T-helper 2 cell treated with Interferon-gamma antibody and Interleukin-4, amounts not matched to agents 5 μg/mL and 100 μg/mL, for 36 hours (primary cell): Measurements from ENCODE around the gene NAXE.
"Not testable (repeated sequence)": the region's sequence is repeated elsewhere in the genome, so short reads cannot be mapped to it uniquely, and the experiment has no call there.

Source experiments
- DNase-seq: peaks from one replicate; pipeline ENCODE4 v3.0.0; 2021; ENCODE audit warnings: low spot score
- H3K27ac Mint-ChIP-seq: one replicate; pipeline ENCODE4 v1.8.0; 2021; ENCODE audit warnings: mild to moderate bottlenecking, mixed read lengths
- H3K27me3 Mint-ChIP-seq: one replicate; pipeline ENCODE4 v1.8.0; 2021; ENCODE audit warnings: low read depth, mixed read lengths
- H3K36me3 Mint-ChIP-seq: one replicate; pipeline ENCODE4 v1.8.0; 2021; ENCODE audit warnings: low read depth, mixed read lengths
- H3K4me1 Mint-ChIP-seq: one replicate; pipeline ENCODE4 v1.8.0; 2021; ENCODE audit warnings: low read depth, mixed read lengths
- H3K4me3 Mint-ChIP-seq: one replicate; pipeline ENCODE4 v1.8.0; 2022; ENCODE audit warnings: mild to moderate bottlenecking, moderate library complexity, mixed read lengths
- H3K9me3 Mint-ChIP-seq: one replicate; pipeline ENCODE4 v1.8.0; 2021; ENCODE audit warnings: mixed read lengths

The NAXE gene

DNA sequence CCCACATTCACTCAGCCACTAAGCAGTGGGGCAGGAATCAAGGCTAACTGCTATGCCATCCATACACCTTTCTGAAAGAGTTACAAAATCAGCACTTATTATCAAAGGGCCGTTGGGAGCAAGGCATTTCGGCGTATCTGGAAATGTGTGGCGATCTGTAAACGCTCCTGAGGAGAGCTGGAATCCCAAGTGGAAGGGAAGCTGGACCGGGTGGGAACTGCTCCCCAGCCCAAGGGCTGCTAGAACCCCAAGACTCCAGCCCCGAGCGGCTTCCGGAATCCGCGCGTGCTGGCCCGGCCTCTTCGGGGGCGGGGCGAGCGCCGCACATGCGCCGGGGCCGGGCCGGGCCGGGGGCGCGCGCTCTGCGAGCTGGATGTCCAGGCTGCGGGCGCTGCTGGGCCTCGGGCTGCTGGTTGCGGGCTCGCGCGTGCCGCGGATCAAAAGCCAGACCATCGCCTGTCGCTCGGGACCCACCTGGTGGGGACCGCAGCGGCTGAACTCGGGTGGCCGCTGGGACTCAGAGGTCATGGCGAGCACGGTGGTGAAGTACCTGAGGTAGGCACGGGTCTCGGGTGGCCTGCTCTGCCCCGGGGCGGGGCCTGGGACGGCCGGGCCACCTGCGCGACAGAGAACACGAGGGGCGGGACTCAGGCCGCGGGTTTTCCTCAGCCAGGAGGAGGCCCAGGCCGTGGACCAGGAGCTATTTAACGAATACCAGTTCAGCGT, at the start of gene NAXE:
NAXE (plus strand) TSS at position 345 of the 726 bp plus-strand sequence; CDS start at position 374, 29 bp downstream.
- Mint-ChIP-seq H3K36me3 (peaks cover 20% of the 10 kb centered on the region), H3K4me1 (peaks cover 16% of the 10 kb centered on the region), H3K4me3 (peak within 1 kb of the TSS; percentile 84), H3K27me3 (no peaks in the 10 kb centered on the region), H3K9me3 (no peaks in the 10 kb centered on the region), H3K27ac (peak within 1 kb of the TSS; percentile 81)
- DNase-seq: peak; percentile 67

DNA sequence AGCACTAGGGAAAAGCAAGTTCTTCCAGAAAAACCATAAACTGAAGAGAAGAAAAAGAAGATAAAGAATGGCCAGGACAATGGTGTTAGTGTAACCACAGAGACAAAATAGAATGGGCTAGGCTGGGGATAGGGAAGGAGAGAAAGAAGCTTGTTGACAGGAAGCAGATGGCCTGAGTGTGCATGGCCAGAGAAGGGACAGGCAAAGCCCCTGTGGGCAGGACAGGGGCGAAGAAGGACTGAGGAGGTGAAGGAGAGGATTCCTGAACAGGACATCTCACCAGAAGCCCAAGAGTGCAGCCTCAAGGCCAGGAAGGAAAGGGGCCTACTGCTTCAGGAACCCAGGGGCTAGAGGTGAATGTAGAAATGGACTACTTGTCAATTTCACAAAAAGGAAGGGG, 48.5 kb upstream of the NAXE start:
- Mint-ChIP-seq H3K9me3 (no peaks in the 10 kb centered on the region), H3K4me3 (no peak overlapping the region), H3K27me3 (no peaks in the 10 kb centered on the region), H3K4me1 (peaks cover 8% of the 10 kb centered on the region), H3K27ac (no peak overlapping the region), H3K36me3 (peaks cover 13% of the 10 kb centered on the region)
- DNase-seq: no peak

DNA sequence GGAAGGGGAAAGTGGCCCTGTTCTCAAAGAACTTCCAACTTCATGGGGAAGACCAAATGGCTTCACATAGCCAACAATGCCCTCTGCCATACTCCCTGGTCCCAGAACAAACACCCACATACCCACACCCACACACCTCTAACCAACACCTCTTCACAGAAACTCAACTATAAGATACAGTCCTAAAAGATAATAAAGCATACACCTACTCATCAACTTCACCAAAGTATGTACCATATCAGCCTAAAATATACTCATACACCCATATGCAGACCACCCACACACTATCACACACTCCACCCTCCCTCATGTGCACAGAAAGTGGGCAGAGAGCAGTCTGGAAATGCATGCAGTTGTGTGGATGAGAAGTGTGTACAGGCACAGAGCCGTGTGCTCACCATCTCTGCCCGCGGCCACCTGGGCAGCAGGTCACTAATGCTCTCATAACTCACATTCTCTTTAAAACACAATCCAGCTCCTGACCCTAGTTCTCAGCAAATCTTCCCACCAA, 46.9 kb upstream of the NAXE start:
- H3K27me3 Mint-ChIP-seq: no peaks in the 10 kb centered on the region
- H3K9me3 Mint-ChIP-seq: no peaks in the 10 kb centered on the region
- no peak overlapping the region for H3K27ac Mint-ChIP-seq
- peaks cover 2% of the 10 kb centered on the region for H3K4me1 Mint-ChIP-seq
- no peak for DNase-seq
- no peak overlapping the region for H3K4me3 Mint-ChIP-seq
- H3K36me3 Mint-ChIP-seq: peaks cover 2% of the 10 kb centered on the region

DNA sequence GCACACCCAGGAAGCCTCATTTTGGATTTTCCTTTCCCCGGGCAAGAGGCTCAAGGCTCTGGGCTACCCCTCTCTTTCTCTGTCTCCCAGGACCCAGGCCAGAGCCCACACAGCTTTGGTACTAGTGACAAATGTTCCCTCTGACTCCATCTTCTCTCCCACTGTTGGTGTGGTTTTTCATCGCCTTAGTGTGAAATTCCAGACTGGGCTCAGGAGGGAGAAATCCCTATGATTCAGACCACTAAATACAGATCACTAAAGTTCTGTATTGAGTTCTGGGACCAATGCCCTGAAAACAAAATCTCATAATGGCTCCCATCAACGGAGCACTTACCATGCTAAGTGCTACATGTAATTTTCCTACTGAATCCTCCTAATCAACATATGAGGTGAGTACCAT, 45.3 kb upstream of the NAXE start:
- Mint-ChIP-seq H3K9me3 (no peaks in the 10 kb centered on the region), H3K4me1 (peaks cover 2% of the 10 kb centered on the region), H3K36me3 (peaks cover 2% of the 10 kb centered on the region), H3K4me3 (no peak overlapping the region), H3K27me3 (no peaks in the 10 kb centered on the region), H3K27ac (no peak overlapping the region)
- DNase-seq: no peak

DNA sequence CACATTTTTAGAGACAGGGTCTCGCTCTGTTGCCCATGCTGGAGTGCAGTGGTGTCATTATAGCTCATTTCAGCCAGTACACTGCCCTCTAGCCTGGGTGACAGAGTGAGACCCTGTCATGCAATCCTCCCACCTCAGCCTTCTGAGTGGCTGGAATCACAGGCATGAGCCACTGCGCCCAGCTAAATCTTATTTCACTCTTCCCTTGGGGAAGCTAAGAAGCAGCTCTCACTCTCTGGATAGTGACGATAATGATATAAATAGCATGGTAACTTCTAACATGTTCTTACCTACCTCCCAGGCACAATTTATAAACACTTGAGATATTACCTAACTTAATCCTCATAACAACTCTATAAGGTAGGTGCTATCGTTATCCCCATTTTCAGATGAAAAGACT, 44.1 kb upstream of the NAXE start:
- DNase-seq: no peak
- H3K9me3 Mint-ChIP-seq: no peaks in the 10 kb centered on the region
- peaks cover 3% of the 10 kb centered on the region for H3K36me3 Mint-ChIP-seq
- no peaks in the 10 kb centered on the region for H3K27me3 Mint-ChIP-seq
- no peak overlapping the region for H3K27ac Mint-ChIP-seq
- no peak overlapping the region for H3K4me3 Mint-ChIP-seq
- H3K4me1 Mint-ChIP-seq: peaks cover 2% of the 10 kb centered on the region

DNA sequence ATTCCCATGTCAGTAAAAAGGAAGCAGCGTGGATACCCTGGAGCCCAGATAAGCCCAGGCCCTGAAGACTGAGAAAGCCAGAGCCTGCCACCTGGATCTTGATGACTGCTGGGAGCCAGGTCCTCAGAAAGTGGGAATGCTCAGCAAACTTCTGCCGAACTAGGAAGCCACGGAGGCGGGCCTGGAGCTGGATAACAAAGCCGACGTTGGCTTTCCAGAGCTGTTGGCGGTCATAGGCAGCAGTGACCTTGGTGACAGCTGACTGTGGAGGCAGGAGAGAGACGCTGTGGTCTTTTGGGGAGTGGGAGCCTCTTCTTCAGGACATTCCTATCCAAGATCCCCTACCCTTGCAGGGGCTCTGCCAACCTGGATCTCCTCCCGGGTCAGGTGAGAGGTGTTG, 43.6 kb upstream of the NAXE start:
- H3K4me3 Mint-ChIP-seq: no peak overlapping the region
- peaks cover 5% of the 10 kb centered on the region for H3K36me3 Mint-ChIP-seq
- peaks cover 2% of the 10 kb centered on the region for H3K4me1 Mint-ChIP-seq
- H3K27me3 Mint-ChIP-seq: no peaks in the 10 kb centered on the region
- no peak overlapping the region for H3K27ac Mint-ChIP-seq
- no peaks in the 10 kb centered on the region for H3K9me3 Mint-ChIP-seq
- DNase-seq: no peak

DNA sequence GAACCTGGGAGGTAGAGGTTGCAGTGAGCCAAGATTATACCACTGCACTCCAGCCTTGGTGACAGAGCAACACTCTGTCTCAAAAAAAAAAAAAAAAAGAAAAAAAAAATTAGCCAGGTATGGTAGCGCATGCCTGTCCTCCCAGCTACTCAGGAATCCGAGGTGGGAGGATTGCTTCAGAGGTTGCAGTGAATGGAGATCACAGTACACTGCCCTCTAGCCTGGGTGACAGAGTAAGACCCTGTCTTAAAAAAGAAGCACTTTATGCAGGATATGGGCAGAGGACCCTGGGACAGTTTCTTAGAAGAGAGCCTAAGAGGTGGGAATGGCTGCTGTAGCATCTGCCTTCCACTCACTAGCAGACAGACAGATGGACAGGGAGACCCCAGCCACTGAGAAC, 42.2 kb upstream of the NAXE start:
- no peak for DNase-seq
- no peak overlapping the region for H3K4me3 Mint-ChIP-seq
- peaks cover 4% of the 10 kb centered on the region for H3K4me1 Mint-ChIP-seq
- no peak overlapping the region for H3K27ac Mint-ChIP-seq
- H3K9me3 Mint-ChIP-seq: no peaks in the 10 kb centered on the region
- H3K27me3 Mint-ChIP-seq: no peaks in the 10 kb centered on the region
- peaks cover 9% of the 10 kb centered on the region for H3K36me3 Mint-ChIP-seq

DNA sequence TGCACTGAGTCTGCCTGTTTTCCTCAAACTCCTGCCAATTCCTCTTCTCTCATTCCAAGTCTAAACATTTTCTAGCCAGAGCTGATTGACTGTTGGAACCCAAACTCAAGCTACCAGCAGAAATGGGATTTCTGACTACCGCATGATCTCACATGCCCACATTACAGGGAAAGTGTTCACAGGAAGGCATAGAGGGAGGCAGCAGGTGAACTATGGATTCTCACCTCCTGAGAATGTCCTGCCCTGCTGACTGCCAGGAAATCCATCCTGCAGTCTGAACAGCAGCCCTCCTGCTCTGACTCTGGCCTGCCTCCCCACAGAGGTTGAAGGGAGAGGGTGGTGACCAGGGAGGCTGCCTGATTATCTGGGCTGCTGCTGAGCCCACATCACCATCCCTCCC, 41.7 kb upstream of the NAXE start:
- H3K27ac Mint-ChIP-seq: no peak overlapping the region
- H3K27me3 Mint-ChIP-seq: no peaks in the 10 kb centered on the region

DNA sequence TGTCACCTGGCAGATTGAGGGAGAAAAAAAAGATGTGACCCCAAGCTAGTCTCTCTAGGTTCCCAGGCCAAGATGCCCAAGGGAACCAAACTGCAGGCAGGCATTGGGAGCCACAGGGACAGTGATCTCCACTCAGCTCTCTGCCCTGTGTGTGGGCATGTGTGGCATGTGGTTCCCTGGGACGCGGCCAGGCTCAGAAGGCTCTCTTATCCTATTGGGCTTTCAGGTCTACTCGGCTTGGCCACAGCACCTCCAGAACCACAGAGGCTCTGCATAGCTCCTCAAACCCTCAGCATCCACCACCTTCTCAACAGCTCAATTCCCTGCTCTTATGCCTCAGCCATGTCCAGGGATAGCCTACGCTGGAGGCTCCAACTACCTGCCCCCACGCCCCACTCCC, 41.2 kb upstream of the NAXE start:
- Mint-ChIP-seq H3K27ac (no peak overlapping the region), H3K9me3 (no peaks in the 10 kb centered on the region), H3K27me3 (no peaks in the 10 kb centered on the region), H3K4me1 (peaks cover 2% of the 10 kb centered on the region), H3K36me3 (peaks cover 9% of the 10 kb centered on the region), H3K4me3 (no peak overlapping the region)
- no peak for DNase-seq

More for the DNA sequence above, 41.7 kb upstream of the NAXE start:
- peaks cover 9% of the 10 kb centered on the region for H3K36me3 Mint-ChIP-seq
- no peak overlapping the region for H3K4me3 Mint-ChIP-seq
- no peak for DNase-seq
- no peaks in the 10 kb centered on the region for H3K9me3 Mint-ChIP-seq
- peaks cover 2% of the 10 kb centered on the region for H3K4me1 Mint-ChIP-seq

DNA sequence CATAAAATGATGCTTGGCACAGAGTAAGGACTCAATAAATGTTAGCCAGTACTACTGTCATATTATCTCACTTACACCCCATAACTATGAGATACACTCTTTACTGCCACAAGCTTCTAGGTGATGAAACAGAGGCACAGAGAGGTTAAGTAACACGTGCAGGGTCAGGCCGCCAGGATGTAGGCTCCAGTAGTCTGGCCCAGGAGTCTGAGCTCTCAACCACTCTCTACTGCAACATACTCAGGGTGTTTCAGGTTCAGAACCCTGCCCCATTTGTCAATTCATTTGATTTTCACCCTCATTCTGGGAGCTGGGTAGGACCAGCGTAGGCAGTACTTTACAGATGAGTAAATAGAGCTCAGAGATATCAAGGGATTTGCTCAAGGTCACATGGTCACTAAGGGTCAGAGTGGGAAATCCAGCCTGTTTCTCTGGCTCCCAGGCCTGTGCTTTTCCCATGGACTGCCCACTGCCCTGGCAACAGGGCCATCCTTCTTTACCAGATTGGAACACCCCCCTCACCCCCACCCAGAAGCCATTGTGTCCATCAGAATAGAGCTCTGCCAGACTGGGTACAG, 40.4 kb upstream of the NAXE start:
- Mint-ChIP-seq H3K27ac (no peak overlapping the region), H3K4me1 (peaks cover 2% of the 10 kb centered on the region), H3K36me3 (peaks cover 10% of the 10 kb centered on the region), H3K27me3 (no peaks in the 10 kb centered on the region), H3K4me3 (no peak overlapping the region), H3K9me3 (no peaks in the 10 kb centered on the region)
- DNase-seq: no peak

DNA sequence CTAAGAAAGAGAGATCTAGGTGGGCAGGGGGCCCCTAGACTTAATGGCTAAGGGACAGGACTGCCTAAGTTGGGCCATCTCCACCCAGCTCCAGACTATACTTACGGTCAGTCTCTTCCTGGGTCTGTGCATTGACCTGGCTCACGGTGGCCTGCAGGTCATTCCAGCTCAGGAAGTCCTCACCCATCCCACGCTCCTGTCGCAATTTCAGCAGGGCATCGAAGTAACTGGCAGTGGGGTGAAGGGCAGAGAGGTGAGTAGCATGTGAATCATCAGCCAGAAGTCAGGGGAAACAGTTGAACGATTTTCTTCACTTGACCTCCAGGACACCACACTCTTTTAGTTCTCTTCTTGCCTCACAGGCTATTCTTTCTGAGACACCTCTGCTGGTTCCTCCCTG, 39.7 kb upstream of the NAXE start:
- Mint-ChIP-seq H3K27me3 (no peaks in the 10 kb centered on the region), H3K9me3 (no peaks in the 10 kb centered on the region), H3K4me3 (no peak overlapping the region), H3K36me3 (peaks cover 12% of the 10 kb centered on the region), H3K27ac (no peak overlapping the region), H3K4me1 (peaks cover 2% of the 10 kb centered on the region)
- DNase-seq: no peak

DNA sequence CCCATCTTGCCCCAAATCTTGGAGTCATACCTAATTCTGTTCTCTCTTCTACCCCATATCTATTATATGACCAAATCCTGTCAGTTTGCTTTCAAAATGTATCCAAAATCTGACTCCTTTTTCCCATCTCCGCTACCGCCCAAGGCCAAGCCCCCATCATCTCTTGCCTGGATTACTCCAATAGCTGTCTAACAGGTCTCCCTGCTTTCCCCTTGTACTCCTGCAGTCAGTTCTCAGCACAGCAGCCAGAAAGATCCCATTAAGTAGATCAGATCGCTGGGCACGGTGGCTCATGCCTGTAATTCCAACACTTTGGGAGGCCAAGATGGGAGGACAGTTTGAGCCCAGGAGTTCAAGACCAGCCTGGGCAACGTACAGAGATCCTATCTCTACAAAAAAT, 39.1 kb upstream of the NAXE start:
- no peak for DNase-seq
- H3K9me3 Mint-ChIP-seq: no peaks in the 10 kb centered on the region
- no peak overlapping the region for H3K27ac Mint-ChIP-seq
- peaks cover 12% of the 10 kb centered on the region for H3K36me3 Mint-ChIP-seq
- H3K4me3 Mint-ChIP-seq: no peak overlapping the region
- H3K27me3 Mint-ChIP-seq: no peaks in the 10 kb centered on the region
- H3K4me1 Mint-ChIP-seq: peaks cover 2% of the 10 kb centered on the region

DNA sequence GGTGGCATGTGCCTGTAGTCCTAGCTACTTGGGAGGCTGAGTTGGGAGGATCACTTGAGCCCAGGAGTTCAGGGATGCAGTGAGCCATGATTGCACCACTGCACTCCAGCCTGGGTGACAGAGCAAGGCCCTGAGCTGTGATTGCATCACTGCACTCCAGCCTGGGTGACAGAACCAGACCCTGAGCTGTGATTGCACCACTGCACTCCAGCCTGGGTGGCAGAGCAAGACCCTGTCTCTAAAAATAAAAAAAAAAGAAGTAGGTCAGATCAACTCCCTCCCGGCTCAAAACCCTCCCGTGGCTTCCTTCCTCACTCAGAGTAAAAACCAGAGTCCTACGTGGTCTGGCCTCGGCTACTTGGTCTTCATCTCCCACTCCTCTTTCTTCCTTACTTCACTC, 38.6 kb upstream of the NAXE start:
- H3K27ac Mint-ChIP-seq, H3K4me3 Mint-ChIP-seq, H3K27me3 Mint-ChIP-seq, DNase-seq, H3K9me3 Mint-ChIP-seq, H3K4me1 Mint-ChIP-seq: not testable (repeated sequence)
- peaks cover 12% of the 10 kb centered on the region for H3K36me3 Mint-ChIP-seq

DNA sequence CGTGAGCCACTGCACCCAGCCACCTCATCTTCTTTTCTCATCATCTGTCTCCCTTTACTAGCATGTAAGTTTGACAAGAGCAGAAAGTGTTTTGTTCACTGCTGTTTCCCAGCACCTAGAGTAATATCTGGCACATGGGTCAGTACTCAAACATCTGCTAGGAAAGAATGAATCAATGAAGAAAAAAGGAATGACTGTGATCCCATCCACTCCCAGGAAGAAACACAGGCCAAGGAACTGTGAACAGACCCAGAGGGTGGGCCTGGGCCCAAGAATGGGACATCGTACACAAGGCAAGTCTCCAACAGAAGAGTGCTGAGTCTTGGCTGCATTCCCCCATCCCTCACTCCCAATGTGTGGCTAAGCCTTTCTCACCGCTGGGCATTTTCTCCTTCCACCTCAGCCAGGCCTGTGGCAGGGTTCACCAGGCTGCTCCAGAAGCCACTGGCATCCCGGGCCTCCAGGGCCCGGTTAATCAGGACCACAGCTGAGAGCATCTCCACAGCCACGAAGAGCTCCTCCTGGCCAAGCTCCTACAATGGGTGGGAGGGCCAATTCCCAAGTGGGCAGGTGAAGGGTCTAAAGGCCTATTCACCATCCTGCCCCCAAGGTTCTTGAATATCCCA, 37.6 kb upstream of the NAXE start:
- Mint-ChIP-seq H3K27ac (no peak overlapping the region), H3K4me1 (peaks cover 2% of the 10 kb centered on the region), H3K36me3 (peaks cover 12% of the 10 kb centered on the region)

More for the DNA sequence above, 37.6 kb upstream of the NAXE start:
- Mint-ChIP-seq H3K27me3 (no peaks in the 10 kb centered on the region), H3K9me3 (no peaks in the 10 kb centered on the region), H3K4me3 (no peak overlapping the region)
- no peak for DNase-seq
